Cardiac fibroblast (primary cell): ENCODE results near the gene ZBTB46.

ENCODE experiments used
- DNase-seq, 2 donors: peaks; one replicate each; pipeline versions ENCODE4 v3.0.0 to v3.0.0-alpha.2; 2010; ENCODE audit warnings: low read depth in 2 of 2
- H3K4me3 ChIP-seq, 2 donors: replicated peaks in 1 of 2; 1 replicate in 1 of 2; 2 replicates in 1 of 2; pipeline ENCODE4 v1.5.1; 2011; ENCODE audit warnings: low read depth in 2 of 2, low read length in 2 of 2, mild to moderate bottlenecking in 2 of 2, moderate library complexity in 1 of 2
- TF ChIP-seq, protein P1 (sequence below): IDR thresholded peaks from one replicate; pipeline ENCODE4 v1.5.1; 2011; ENCODE audit warnings: low read depth, mild to moderate bottlenecking, low read length, inconsistent platforms

The ZBTB46 gene

DNA sequence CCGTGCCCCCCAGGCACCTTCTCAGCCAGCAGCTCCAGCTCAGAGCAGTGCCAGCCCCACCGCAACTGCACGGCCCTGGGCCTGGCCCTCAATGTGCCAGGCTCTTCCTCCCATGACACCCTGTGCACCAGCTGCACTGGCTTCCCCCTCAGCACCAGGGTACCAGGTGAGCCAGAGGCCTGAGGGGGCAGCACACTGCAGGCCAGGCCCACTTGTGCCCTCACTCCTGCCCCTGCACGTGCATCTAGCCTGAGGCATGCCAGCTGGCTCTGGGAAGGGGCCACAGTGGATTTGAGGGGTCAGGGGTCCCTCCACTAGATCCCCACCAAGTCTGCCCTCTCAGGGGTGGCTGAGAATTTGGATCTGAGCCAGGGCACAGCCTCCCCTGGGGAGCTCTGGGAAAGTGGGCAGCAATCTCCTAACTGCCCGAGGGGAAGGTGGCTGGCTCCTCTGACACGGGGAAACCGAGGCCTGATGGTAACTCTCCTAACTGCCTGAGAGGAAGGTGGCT is 133.7 kb downstream of the ZBTB46 start:
- peak overlapping the region in 1 of 2 donors; percentile 46 for H3K4me3 ChIP-seq
- TF ChIP-seq, protein P1, sequence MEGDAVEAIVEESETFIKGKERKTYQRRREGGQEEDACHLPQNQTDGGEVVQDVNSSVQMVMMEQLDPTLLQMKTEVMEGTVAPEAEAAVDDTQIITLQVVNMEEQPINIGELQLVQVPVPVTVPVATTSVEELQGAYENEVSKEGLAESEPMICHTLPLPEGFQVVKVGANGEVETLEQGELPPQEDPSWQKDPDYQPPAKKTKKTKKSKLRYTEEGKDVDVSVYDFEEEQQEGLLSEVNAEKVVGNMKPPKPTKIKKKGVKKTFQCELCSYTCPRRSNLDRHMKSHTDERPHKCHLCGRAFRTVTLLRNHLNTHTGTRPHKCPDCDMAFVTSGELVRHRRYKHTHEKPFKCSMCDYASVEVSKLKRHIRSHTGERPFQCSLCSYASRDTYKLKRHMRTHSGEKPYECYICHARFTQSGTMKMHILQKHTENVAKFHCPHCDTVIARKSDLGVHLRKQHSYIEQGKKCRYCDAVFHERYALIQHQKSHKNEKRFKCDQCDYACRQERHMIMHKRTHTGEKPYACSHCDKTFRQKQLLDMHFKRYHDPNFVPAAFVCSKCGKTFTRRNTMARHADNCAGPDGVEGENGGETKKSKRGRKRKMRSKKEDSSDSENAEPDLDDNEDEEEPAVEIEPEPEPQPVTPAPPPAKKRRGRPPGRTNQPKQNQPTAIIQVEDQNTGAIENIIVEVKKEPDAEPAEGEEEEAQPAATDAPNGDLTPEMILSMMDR = no peak
- DNase-seq = no peak

DNA sequence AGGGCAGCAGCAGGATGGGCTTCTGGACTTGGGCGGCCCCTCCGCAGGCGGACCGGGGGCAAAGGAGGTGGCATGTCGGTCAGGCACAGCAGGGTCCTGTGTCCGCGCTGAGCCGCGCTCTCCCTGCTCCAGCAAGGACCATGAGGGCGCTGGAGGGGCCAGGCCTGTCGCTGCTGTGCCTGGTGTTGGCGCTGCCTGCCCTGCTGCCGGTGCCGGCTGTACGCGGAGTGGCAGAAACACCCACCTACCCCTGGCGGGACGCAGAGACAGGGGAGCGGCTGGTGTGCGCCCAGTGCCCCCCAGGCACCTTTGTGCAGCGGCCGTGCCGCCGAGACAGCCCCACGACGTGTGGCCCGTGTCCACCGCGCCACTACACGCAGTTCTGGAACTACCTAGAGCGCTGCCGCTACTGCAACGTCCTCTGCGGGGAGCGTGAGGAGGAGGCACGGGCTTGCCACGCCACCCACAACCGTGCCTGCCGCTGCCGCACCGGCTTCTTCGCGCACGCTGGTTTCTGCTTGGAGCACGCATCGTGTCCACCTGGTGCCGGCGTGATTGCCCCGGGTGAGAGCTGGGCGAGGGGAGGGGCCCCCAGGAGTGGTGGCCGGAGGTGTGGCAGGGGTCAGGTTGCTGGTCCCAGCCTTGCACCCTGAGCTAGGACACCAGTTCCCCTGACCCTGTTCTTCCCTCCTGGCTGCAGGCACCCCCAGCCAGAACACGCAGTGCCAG is 134.3 kb downstream of the ZBTB46 start, which contains the start of gene TNFRSF6B:
Gene TNFRSF6B, plus strand, starts transcription at position 25 of the 729 bp plus-strand sequence. Its CDS starts 116 bp downstream, at position 141.
- H3K4me3 ChIP-seq = peak within 1 kb of the TSS in 1 of 2 donors; percentile 46
- TF ChIP-seq, protein P1 = no peak
- no peak for DNase-seq

DNA sequence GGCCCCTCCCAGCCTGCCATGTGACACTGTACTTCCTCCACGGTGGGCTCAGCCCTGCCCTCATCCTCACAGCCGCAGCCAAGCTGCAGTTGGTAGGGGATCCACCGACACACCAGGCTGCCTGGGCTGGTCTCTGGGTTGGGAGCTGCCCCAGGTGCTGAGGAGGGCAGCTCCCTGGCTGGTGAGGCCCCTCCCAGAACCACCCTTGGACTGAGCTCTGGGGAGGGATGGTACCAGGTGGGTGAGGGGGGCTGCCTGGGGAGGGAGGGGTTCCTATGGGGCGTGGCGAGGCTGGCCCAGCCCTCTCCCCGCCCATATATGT is 134.8 kb downstream of the ZBTB46 start:
- DNase-seq = peak in 1 of 2 donors; percentile 46
- H3K4me3 ChIP-seq = peak overlapping the region in 1 of 2 donors; percentile 46
- TF ChIP-seq, protein P1 = no peak

DNA sequence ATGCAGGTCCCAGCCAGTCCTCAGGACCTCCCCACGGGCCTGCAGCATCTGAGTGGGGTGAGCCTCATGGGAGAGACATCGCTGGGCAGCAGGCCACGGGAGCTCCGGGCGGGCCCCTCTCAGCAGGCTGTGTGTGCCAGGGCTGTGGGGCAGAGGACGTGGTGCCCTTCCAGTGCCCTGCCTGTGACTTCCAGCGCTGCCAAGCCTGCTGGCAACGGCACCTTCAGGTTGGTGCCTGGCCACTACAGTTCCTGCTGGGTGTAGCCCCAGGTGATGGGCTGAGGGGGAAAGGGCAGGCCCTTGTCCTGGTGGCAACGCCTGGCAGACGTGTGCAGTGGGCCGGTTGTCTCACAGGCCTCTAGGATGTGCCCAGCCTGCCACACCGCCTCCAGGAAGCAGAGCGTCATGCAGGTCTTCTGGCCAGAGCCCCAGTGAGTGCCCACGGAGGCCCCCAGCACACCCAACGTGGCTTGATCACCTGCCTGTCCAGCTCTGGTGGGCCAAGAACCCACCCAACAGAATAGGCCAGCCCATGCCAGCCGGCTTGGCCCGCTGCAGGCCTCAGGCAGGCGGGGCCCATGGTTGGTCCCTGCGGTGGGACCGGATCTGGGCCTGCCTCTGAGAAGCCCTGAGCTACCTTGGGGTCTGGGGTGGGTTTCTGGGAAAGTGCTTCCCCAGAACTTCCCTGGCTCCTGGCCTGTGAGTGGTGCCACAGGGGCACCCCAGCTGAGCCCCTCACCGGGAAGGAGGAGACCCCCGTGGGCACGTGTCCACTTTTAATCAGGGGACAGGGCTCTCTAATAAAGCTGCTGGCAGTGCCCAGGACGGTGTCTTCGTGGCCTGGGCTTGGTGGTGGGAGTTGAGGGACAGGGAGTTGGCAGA is 135.4 kb downstream of the ZBTB46 start:
- no peak for DNase-seq
- no peak overlapping the region for H3K4me3 ChIP-seq
- TF ChIP-seq, protein P1 = no peak

DNA sequence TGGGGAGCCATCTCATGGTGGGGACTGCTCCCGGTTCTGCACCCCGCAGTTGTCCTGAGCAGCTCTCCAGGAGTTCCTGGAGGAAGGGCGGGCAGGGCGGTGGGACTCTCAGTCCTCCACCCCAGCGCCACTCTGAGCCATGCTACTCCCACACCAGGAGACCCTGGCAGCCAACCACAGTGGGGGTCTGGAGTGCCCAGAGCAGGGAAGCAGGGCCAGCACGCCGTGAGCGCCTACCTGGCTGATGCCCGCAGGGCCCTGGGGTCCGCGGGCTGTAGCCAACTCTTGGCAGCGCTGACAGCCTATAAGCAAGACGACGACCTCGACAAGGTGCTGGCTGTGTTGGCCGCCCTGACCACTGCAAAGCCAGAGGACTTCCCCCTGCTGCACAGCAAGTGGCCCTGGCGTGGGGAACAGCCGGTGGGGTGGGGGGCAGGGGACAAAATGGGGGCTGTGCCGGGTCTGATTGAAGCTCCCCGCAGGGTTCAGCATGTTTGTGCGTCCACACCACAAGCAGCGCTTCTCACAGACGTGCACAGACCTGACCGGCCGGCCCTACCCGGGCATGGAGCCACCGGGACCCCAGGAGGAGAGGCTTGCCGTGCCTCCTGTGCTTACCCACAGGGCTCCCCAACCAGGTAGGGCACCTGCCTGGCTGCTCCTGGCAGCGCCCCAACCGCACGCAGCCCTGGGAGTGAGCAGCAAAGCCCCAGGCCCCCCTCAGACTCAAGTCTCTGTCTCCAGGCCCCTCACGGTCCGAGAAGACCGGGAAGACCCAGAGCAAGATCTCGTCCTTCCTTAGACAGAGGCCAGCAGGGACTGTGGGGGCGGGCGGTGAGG is 136.3 kb downstream of the ZBTB46 start:
- no peak for DNase-seq

More for the DNA sequence above, 136.3 kb downstream of the ZBTB46 start:
- no peak overlapping the region for H3K4me3 ChIP-seq
- TF ChIP-seq, protein P1 = no peak
